Measurements from ENCODE around the gene ZBTB5.

- no peak for TF ChIP-seq EZH2 (IDR thresholded peaks at IDR 0.05; ENCODE audit: insufficient read depth, poor library complexity, severe bottlenecking)
- TF ChIP-seq EZH2phosphoT487 (IDR thresholded peaks at IDR 0.05; ENCODE audit: insufficient read depth, low read depth) = no peak
Observed at GRCh38 chr9:37428345-37428744, 36.9 kb downstream of the ZBTB5 start.

Data from GM23248 (cell line).